Activated T-cell treated with anti-CD3 and anti-CD28 coated beads for 4 hours (primary cell): ENCODE measurements around the gene DLG2.

Experiments used
- DNase-seq: peaks from one replicate; pipeline ENCODE4 v3.0.0-alpha.2; 2020

Gene DLG2

GRCh38 chr11:83725269-83725560 lies 1901.9 kb downstream of the DLG2 start:
- no peak for DNase-seq

GRCh38 chr11:83723999-83724398 lies 1903.1 kb downstream of the DLG2 start:
- DNase-seq, result no peak

- DNase-seq, result no peak
These were observed 1904.6 kb downstream of the DLG2 start for GRCh38 chr11:83722392-83723119.

GRCh38 chr11:83721263-83721662 lies 1905.9 kb downstream of the DLG2 start:
- DNase-seq, result no peak

DNA sequence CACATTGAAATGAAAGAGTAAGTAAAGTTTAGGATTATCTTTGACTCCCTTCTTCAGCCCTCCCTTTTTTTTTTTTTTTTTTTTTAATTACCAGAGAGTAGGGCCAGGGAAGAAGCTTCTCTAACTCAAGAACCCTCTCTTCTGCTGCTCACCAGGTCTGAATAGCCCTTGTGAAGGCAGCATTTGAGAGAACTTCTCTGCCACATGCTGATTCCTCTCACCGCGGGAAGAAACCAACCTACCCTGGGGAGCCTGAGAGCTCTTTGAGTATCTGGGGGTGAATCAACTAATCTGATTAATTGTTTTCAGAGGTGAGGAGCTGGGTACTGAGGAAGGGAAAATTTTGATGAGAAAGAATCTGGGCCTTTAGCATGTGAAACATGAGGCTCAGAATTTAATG lies 1906.5 kb downstream of the DLG2 start:
- DNase-seq, result no peak

- no peak for DNase-seq
These were observed 1909.6 kb downstream of the DLG2 start for GRCh38 chr11:83717537-83717936.

DNA sequence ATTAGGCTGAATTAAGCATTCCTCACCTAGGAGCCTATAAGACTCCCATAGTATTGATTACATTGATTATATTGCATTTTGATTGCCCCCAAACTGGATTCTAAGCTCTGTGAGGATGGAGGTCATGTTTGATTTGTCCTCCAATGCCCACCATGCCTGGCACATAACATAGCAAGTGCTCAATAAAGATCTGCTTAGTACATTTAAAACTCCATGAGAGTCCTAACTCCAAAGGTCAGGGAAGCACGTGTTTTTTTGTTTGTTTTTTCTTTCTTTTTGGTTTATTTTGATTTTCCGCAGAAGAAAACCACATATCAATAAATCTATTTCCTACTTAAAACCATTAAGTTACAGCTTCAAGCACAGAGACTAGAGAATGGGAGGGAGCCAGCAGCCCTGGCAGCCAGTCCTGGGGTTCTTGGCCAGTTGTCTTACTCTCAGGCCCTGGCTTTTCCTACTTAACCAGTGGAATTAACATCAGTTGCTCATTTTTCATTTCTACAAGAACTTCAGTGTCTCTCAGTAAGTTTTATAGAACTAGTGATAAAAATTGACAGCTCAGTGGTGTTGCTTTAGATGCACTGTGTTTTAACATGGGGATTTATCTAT lies 1911.1 kb downstream of the DLG2 start:
- DNase-seq, result no peak

GRCh38 chr11:83713708-83714107 lies 1913.4 kb downstream of the DLG2 start:
- no peak for DNase-seq

DNA sequence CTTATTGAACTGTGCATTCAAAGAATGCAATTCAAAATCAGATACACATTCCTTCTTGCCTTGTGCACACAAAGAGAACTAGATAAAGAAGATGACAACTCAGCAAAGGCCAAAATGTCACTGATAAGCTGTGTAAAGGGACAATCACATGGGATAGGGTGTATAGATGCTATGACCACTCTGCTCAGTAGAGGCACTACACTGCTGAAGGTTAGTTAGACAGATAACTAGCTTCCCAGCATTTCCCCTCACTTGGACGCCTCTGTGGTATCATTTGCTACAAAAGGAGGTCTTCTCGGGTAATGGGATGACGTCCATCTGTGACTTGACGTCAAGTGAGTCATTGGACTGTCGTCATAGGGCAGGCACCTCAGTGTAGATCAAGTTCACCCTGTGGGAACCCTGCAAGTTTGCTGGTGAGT lies 1916.0 kb downstream of the DLG2 start:
- no peak for DNase-seq

DNA sequence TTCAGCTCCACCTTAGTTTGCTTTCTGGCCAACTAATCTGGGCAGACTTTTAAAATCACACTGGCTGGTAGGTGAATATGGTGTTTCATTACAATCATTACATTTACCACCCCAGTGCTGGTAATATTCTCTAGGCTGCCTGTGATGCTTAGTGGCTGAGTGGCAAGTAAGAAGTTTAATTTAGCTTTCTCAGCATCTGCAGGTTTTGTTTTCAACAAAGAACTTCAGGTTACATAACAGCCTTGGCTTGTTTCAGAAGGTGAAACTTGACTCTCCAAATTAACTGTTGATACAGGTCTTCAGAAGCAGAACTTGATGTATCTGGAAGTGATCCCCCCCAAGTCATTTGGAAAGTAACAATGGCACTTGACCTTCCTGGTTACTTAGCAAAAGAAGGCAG lies 1917.7 kb downstream of the DLG2 start:
- no peak for DNase-seq

DNA sequence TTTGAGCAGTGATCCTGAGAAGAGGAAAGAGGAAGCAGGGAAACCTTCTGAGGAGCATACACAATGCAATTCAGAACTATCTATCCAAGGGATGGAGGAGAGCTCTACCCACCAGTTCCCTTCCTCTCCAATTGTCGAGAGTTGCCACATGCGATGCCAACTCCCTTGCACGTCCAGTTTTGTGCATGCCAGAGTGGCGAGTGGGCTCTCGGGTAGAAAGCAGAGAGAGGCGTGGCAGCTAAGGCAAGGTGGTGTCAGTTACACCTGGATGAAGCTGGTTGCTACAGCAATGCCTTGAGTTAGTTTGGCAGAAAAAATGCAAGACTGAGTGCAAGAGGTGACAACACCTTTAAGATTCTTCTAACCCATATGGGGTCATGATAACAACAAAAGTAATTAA lies 1920.6 kb downstream of the DLG2 start:
- no peak for DNase-seq

GRCh38 chr11:83702796-83703195 lies 1924.3 kb downstream of the DLG2 start:
- no peak for DNase-seq

- no peak for DNase-seq
These were observed 1929.6 kb downstream of the DLG2 start for GRCh38 chr11:83697518-83697917.

- no peak for DNase-seq
These were observed 1932.1 kb downstream of the DLG2 start for GRCh38 chr11:83695046-83695445.

GRCh38 chr11:83694191-83694910 lies 1932.8 kb downstream of the DLG2 start:
- no peak for DNase-seq

GRCh38 chr11:83693306-83693992 lies 1933.7 kb downstream of the DLG2 start:
- no peak for DNase-seq

DNA sequence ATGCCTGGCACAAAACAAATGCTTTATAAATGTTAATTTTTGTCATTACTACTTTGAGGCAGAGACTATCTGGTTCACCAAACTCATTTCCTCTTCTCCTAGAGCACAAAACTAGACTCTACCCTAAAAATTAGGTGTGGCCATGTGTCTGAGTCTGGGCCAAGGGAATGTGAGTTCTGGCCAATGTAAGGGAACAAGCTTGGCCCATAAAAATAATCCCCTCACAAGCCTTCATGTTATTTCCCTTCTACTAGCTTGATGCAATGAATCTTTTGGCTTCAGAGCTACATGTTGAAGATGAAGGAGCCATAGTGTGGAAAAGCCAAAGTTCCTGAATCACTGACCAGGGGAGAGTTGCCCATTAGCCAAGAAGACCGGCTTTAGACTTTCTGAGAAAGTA lies 1934.5 kb downstream of the DLG2 start:
- no peak for DNase-seq

DNA sequence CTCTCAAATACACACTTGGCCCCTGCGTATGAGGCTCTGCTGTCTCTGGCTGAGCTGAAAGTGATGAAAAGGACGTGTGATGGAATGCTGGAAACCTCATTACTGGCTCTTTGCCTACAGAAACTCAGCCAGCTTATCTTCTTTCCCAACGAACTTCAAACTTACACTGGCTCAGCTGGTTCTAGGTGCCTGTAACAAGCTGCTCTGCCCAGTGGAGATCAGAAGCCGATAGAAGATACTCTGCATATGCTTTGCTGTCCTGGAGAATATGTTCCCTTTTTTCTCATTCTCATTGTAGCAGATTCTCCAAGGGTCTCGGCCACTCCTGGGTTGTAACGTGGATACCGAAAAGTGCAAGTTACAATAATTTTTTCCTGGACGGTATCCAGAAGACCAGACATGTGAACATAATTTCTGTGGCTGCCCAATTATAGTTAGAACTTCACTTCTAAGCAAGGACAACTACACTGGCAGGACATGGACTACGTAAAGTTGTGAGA lies 1935.6 kb downstream of the DLG2 start:
- no peak for DNase-seq

DNA sequence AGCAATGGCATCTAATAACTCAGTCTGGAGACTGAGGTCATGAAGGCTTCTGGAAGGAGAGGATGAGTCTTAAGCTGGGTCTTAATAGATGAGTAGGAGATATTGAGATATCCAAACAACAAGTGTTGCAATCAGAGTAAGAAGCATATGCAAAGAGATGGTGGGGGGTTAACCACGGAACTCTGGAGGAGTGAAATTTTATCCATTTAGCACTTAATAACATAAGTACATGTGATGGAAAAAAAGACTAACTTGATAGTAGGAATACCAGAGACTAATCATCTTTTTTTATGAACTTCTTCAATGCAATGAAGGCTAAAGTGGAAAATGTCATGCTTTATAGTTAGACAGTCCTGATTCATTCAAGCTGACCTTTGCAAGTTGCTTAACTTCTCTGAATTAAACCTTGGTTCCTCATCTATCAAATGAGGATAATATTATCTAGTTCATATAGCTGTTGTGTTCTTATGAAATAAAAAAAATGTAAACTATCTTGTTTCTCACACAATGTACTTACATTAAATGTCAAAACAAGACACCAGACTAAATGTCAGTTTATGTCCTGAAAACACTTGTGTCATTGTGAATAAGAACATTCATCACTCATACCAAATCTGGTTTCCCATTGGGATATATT lies 1937.9 kb downstream of the DLG2 start:
- DNase-seq, result no peak

DNA sequence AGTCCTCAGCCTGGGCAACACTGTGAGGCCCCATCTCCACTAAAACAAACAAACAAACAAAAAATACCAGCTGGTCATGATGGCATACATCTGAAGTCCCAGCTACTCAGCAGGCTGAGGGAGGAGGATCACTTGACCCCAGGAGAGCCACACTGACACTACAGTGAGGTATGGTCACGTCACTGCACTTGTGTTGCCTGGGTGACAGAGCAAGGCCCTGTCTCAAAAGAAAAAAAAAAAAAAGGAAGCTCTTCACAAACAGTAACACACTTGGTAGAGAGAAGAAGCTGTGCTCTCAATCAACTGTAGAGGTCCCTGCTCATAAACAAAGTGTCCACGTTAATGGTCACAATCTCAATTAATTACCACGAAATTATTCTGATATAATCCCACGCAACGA lies 1939.4 kb downstream of the DLG2 start:
- no peak for DNase-seq

DNA sequence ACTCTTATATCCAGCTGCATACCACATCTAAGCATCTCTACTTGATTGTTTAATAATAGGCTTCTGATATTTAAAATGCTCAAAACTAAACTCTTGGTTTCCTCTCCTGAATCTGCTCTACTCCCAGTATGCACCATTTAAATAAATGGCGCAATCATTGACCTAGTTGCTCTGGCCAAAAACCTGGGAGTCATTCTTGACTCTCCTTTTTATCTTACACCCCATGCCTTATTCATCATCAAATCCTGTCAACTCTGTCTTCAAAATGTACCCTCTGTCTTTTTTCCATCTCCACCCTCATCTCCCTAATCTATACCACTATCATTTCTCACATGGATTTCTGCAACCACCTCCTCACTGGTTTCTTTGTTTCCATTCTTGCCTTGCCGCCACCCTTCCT lies 1941.4 kb downstream of the DLG2 start:
- no peak for DNase-seq

- DNase-seq, result no peak
These were observed 1943.1 kb downstream of the DLG2 start for GRCh38 chr11:83684071-83684470.

- no peak for DNase-seq
These were observed 1944.6 kb downstream of the DLG2 start for GRCh38 chr11:83682611-83682973.
